Ishikawa (cell line): Measurements from ENCODE around the gene CUEDC1.

Experiments
- CEBPB ChIP-seq: IDR thresholded peaks from 2 replicates; pipeline ENCODE4 v1.6.1; 2012
- CREB1 ChIP-seq: IDR thresholded peaks from 2 replicates; pipeline ENCODE4 v1.6.1; 2012; ENCODE audit warnings: low read depth
- EP300 ChIP-seq: IDR thresholded peaks from 2 replicates; pipeline ENCODE4 v1.6.1; 2012; ENCODE audit warnings: borderline replicate concordance
- MAX ChIP-seq: IDR thresholded peaks from 2 replicates; pipeline ENCODE4 v1.6.1; 2012
- RAD21 ChIP-seq: IDR thresholded peaks from 2 replicates; pipeline ENCODE4 v1.6.1; 2012; ENCODE audit warnings: low read depth
- REST ChIP-seq: IDR thresholded peaks from 2 replicates; pipeline ENCODE4 v1.6.1; 2012; ENCODE audit warnings: low read depth, mild to moderate bottlenecking
- TCF12 ChIP-seq: IDR thresholded peaks from 2 replicates; pipeline ENCODE4 v1.6.1; 2012; ENCODE audit warnings: low read depth
- YY1 ChIP-seq: IDR thresholded peaks from 2 replicates; pipeline ENCODE4 v1.6.1; 2012; ENCODE audit warnings: low read depth

DNA sequence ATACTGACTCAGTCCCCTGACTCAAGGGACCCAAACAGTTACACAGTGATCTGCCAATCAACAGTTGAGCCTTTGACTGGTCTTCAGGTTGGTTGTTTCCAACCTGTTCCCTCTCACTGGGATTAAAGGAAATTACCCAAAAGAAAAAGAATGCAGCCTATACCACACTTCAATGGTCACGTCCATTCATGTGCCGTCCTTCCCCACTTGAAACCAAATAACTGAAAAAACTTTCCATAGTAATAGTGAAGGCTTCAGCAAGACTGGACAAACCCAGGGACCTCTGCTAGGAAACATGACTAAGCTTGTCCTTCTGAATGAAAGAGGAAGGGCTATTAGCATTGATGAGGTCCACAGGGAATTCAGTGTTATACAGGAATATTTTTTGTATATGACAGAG, 135.9 kb downstream of the CUEDC1 start:
- no peak for TF ChIP-seq CREB1
- TF ChIP-seq EP300, result no peak
- no peak for TF ChIP-seq RAD21
- no peak for TF ChIP-seq YY1
- TF ChIP-seq MAX, result no peak
- TF ChIP-seq TCF12, result no peak
- TF ChIP-seq REST, result no peak
- TF ChIP-seq CEBPB, result no peak
